Activated T-helper 2 cell treated with anti-CD3 and anti-CD28 coated beads, Interferon-gamma antibody, Interleukin-2, Interleukin-4, amounts not matched to agents 10 μg/mL and 5 μg/mL and 100 μg/mL, durations not matched to agents 14 hours and 24 hours and 36 hours (primary cell): ENCODE data around the gene DSEL. TPM values are rescaled to one million over a fixed set of nuclear protein-coding genes. Genes with fewer than 3 reads are reported as not detected.
A peak's percentile ranks its signal among the peaks of the same experiment; 100 is the strongest.

Experiments used
- DNase-seq: peaks from one replicate; pipeline ENCODE4 v3.0.0; 2021; ENCODE audit warnings: low spot score
- H3K27ac Mint-ChIP-seq: one replicate; pipeline ENCODE4 v1.8.0; 2021; ENCODE audit warnings: mixed read lengths
- H3K27me3 Mint-ChIP-seq: one replicate; pipeline ENCODE4 v1.8.0; 2021; ENCODE audit warnings: low read depth, mixed read lengths
- H3K36me3 Mint-ChIP-seq: one replicate; pipeline ENCODE4 v1.8.0; 2021; ENCODE audit warnings: low read depth, mixed read lengths
- H3K4me1 Mint-ChIP-seq: one replicate; pipeline ENCODE4 v1.8.0; 2021; ENCODE audit warnings: low read depth, mixed read lengths
- H3K4me3 Mint-ChIP-seq: one replicate; pipeline ENCODE4 v1.8.0; 2021; ENCODE audit warnings: low read depth, mild to moderate bottlenecking, moderate library complexity, mixed read lengths
- H3K9me3 Mint-ChIP-seq: one replicate; pipeline ENCODE4 v1.8.0; 2021; ENCODE audit warnings: mixed read lengths
- intact Hi-C: fragments of 100-400 bp; cut with micrococcal nuclease; formaldehyde crosslinking; loops from one replicate; pipeline ENCODE4 v1.15.1; 2023
- total RNA-seq: library from RNA; stranded (reverse); gene quantifications from 2 replicates; pipeline ENCODE4 v1.2.3, GENCODE V29; 2022

Gene DSEL
- total RNA-seq, 1 donor from 2014 or later, result 0.05 TPM

DNA sequence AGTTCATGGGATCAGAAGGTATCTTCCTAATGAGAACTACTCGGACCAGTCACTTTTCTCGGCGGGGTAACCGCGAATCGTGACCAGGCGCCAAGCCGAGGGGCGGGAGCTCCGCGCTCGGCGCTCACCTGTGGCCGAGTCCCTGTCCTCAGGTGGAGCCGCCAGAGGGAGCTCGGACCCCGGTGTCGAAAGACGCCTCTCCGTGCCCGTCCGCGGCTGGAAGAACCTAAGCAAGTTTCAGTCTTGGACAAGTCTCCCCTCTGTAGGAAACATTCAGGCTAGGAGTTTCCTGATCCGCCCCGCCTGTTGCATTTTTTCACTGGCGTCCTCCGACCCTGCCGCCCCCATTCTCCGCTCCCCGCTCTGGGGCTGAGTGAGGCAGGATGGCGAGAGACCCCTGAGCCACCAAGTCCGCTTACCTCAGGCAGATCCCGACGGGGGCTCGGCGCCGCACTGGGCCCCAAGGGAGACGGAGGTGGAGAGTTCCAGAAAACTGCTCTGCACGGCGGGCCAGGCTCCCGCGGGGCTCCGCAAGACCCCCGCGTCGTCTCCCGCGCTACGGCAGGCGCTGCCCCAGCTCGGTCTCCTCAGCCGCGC is 480 bp downstream of the DSEL start:
- DNase-seq, result peak; percentile 33
- Mint-ChIP-seq H3K27ac (no peak overlapping the region), H3K4me1 (peaks cover 13% of the 10 kb centered on the region), H3K9me3 (no peaks in the 10 kb centered on the region), H3K4me3 (peak overlapping the region; percentile 87), H3K36me3 (no peaks in the 10 kb centered on the region), H3K27me3 (peaks cover 47% of the 10 kb centered on the region)
- intact Hi-C loops, result no loop called here

DNA sequence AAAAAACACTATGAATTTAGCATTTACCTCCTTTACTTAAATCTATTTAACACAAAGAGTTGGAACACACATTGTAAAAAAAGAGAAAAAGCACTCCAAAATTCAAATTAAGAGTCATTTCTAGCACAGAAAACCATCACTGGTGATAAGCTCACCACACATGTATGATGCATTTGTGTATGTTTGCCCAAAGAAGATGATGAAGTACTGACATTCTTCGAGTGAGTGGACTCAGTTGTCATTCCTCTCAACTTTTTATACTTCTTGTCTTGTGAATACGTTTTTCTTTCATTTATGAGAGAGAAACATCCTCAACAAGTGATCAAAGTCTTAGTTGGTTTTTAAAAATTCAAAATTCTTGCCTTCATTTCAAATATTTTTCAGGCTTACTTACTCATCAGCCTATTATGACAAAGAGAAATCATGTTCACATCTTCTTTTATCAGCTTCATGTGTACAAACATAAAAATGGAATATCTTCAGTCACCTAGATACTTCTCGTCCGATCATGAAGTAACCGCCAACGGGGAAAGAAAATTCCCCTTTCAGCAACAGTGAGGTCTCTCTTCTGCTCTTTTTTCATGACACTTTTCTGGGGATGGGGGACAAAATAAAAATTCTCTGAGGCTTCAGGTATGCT is 1.5 kb downstream of the DSEL start:
- intact Hi-C loops, result no loop called here
- peak overlapping the region; percentile 81 for H3K4me3 Mint-ChIP-seq
- H3K9me3 Mint-ChIP-seq, result no peaks in the 10 kb centered on the region
- H3K27me3 Mint-ChIP-seq, result peaks cover 47% of the 10 kb centered on the region
- no peaks in the 10 kb centered on the region for H3K36me3 Mint-ChIP-seq
- peaks cover 13% of the 10 kb centered on the region for H3K4me1 Mint-ChIP-seq
- DNase-seq, result no peak
- no peak overlapping the region for H3K27ac Mint-ChIP-seq

DNA sequence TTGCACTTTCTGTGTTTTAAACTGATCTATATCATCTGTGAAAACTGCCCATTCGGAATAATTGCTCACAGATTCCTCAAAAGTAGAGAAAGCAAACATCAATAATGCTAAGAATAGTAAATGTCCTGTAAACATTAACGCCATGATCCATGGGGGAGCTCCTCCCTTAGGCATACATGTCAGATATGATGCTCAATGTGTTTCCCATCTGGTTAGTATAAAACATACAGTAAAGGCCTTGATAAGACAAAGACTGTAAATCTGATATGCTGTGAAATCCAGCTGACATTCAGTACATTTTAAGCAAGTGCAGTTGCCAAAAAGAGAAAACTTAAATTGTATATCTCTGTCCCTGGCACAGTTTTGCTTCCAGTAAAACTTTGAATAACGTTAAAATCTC is 2.1 kb downstream of the DSEL start:
- Mint-ChIP-seq H3K27ac (no peak overlapping the region), H3K36me3 (no peaks in the 10 kb centered on the region), H3K9me3 (no peaks in the 10 kb centered on the region), H3K4me1 (peaks cover 13% of the 10 kb centered on the region), H3K27me3 (peaks cover 44% of the 10 kb centered on the region), H3K4me3 (no peak overlapping the region)
- no peak for DNase-seq
- intact Hi-C loops, result no loop called here

DNA sequence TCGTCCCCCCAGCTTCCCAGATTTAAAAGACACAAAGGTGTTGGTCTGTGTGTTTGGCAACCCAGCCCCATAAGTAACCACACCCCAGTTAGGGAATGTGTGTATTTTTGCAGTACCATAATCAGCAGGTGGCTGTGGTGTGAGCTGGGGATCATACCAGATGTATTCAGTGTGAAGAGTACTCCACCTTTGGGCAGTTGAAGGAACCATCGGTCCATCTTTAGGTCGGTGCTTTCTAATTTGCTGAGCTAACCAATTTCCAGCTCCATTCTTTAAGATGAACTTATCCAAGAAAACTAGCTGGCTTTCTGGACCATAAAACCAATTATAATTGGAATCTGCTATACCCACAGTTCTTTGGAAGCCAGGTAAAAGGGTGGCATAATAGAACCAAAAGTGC is 3.2 kb downstream of the DSEL start:
- Mint-ChIP-seq H3K27me3 (peaks cover 35% of the 10 kb centered on the region), H3K36me3 (no peaks in the 10 kb centered on the region), H3K4me1 (peaks cover 13% of the 10 kb centered on the region), H3K27ac (no peak overlapping the region), H3K9me3 (no peaks in the 10 kb centered on the region), H3K4me3 (no peak overlapping the region)
- intact Hi-C loops, result no loop called here
- no peak for DNase-seq

DNA sequence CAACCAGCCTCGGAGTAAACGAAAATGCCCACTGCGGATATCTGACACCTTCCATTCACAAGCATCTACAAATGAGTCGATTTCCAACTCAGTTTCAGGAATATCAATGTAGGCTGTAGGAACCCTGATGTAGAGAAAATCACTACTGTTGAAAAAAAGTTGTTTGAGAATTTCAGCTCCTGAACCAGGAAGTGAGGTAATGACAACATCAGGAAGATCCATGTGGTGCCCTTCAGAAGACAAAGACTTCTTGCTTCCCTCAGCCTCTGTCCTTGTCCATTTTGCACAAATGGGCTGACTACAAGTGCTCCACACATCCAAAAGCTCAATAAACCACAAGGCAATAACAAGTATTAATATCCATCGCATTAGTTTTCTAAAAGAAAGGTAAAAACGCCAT is 4.7 kb downstream of the DSEL start:
- no peaks in the 10 kb centered on the region for H3K9me3 Mint-ChIP-seq
- H3K4me1 Mint-ChIP-seq, result peaks cover 5% of the 10 kb centered on the region
- peaks cover 25% of the 10 kb centered on the region for H3K27me3 Mint-ChIP-seq
- H3K36me3 Mint-ChIP-seq, result no peaks in the 10 kb centered on the region
- intact Hi-C loops, result no loop called here
- H3K27ac Mint-ChIP-seq, result no peak overlapping the region
- no peak overlapping the region for H3K4me3 Mint-ChIP-seq
- no peak for DNase-seq

DNA sequence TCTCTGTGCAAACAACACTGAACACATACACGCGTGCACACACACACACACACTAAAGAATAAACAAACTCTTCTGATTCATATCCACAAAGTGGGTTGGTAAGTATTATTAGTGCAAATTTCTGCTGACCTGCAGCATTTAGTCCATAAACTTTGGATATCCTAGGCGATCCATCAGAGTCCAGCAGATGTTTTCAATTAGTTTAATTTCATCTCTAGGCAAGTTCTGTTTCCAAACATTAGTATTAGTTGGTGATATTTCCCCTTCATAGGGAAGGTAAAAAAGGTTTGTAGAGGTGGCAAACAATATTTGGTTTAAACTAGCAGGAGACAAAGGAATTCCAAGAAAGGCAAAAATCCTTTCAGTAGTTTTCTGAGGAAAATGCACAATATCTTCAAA is 5.7 kb downstream of the DSEL start:
- intact Hi-C loops, result no loop called here
- peaks cover 22% of the 10 kb centered on the region for H3K27me3 Mint-ChIP-seq

DNA sequence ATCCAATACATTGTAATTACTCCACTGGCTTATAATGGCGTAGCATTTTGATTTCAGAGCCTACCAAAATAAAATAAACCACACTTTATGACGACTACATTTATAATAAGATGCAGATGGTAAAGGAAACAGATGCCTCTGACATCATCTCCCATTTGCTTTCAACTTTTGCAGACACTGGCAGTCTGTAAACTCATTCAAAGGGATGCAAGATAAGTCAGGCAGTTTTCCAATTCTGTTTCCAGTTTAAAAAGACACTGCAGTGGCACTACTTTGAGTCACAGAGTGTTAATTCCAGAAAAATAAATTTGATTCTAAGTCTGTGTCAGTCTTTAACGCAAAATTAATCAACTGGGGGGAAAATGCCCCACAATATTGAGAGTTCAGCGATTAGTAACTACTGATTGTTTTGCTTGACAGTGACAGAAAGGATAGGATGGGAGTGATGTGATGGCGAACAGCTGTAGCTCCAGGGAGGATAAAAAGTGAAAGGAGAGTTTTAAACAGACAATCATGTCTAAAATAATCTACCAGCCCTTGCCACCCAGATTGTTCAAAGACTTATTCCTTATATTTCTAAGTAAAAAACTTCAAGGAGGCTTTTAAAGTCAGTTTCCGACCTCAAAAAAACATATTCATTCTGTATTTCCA is 6.7 kb downstream of the DSEL start:
- Mint-ChIP-seq H3K4me3 (no peak overlapping the region), H3K27ac (no peak overlapping the region), H3K9me3 (no peaks in the 10 kb centered on the region), H3K27me3 (peaks cover 12% of the 10 kb centered on the region), H3K36me3 (no peaks in the 10 kb centered on the region), H3K4me1 (no peaks in the 10 kb centered on the region)
- DNase-seq, result no peak
- intact Hi-C loops, result no loop called here

More for the DNA sequence above, 5.7 kb downstream of the DSEL start:
- no peak overlapping the region for H3K27ac Mint-ChIP-seq
- no peak overlapping the region for H3K4me3 Mint-ChIP-seq
- H3K9me3 Mint-ChIP-seq, result no peaks in the 10 kb centered on the region
- peaks cover 3% of the 10 kb centered on the region for H3K4me1 Mint-ChIP-seq
- H3K36me3 Mint-ChIP-seq, result no peaks in the 10 kb centered on the region
- DNase-seq, result no peak

DNA sequence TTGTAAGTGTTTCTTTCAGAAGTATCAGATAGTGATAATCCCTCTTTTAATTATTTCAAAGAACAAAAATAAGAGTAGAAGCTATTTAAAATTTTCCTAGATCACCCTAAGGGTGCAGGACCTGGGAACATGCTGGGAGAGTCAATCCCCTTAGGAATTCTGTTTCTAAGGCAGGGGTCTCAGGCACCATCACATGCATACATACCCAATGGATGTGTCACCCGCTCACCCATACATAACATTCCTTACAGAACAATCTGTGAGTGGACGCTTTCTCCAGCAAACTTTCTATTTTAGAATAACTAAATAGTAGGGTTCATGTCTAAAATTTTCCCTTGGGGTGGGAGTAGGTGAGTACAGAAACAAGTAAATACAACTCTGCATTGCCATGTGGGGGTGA is 8.4 kb downstream of the DSEL start:
- intact Hi-C loops, result no loop called here
- no peak overlapping the region for H3K27ac Mint-ChIP-seq

DNA sequence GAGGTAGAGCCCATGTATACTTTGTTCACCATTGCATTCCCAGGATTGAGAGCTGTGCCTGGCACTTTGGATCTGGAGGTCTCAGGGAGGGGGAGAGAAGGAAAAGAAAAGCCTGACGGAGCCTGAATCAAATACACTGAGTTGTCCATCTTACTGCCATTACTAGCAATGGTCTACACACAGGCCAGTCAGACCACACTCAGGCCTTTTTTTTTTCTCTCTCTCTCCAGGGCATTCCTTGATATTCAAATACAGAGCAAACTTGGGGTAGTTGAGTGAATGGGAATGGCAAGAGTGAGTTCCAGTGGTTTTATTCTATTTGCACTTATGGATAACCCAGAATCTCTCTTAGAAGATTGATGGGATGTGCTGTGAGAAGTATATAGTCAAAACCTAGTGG is 11.8 kb downstream of the DSEL start:
- Mint-ChIP-seq H3K27ac (no peak overlapping the region), H3K4me3 (no peak overlapping the region), H3K27me3 (no peaks in the 10 kb centered on the region), H3K4me1 (no peaks in the 10 kb centered on the region), H3K36me3 (no peaks in the 10 kb centered on the region), H3K9me3 (no peaks in the 10 kb centered on the region)
- no peak for DNase-seq
- intact Hi-C loops, result no loop called here

More for the DNA sequence above, 8.4 kb downstream of the DSEL start:
- no peak overlapping the region for H3K4me3 Mint-ChIP-seq
- no peaks in the 10 kb centered on the region for H3K4me1 Mint-ChIP-seq
- no peaks in the 10 kb centered on the region for H3K36me3 Mint-ChIP-seq
- no peaks in the 10 kb centered on the region for H3K9me3 Mint-ChIP-seq
- no peak for DNase-seq
- H3K27me3 Mint-ChIP-seq, result peaks cover 2% of the 10 kb centered on the region

DNA sequence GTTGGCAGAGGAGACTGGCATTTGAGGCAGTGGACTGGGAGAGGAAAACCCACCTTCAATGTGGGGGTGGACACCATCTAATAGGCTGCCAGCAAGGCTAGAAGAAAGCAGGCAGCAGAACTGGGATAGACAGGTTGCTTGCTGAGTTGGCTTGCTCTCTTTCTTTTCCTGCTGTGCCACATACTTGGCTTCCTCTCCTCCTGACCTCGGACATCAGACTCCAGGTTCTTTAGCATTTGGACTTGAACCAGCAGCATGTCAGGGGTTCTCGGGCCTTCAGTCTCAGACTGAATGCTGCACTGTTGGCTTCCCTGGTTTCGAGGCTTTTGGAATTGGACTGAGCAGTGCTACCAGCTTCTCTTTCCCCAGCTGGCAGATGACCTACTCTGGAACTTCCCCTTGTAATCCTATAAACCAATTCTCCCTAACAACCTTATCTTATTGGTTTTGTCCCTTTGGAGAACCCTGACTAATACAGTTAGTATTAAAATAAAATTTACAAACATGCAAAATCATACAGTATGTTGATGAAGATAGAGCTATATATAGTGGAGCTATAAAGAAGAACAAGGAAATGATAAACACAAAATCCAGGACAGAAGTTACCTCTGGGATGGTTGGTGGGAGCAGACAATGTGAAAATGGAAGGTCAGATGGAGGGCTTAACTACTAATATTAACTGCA is 15.9 kb downstream of the DSEL start:
- Mint-ChIP-seq H3K27ac (no peak overlapping the region), H3K9me3 (no peaks in the 10 kb centered on the region), H3K4me3 (no peak overlapping the region), H3K36me3 (no peaks in the 10 kb centered on the region), H3K4me1 (no peaks in the 10 kb centered on the region), H3K27me3 (no peaks in the 10 kb centered on the region)
- intact Hi-C loops, result no loop called here
- DNase-seq, result no peak

DNA sequence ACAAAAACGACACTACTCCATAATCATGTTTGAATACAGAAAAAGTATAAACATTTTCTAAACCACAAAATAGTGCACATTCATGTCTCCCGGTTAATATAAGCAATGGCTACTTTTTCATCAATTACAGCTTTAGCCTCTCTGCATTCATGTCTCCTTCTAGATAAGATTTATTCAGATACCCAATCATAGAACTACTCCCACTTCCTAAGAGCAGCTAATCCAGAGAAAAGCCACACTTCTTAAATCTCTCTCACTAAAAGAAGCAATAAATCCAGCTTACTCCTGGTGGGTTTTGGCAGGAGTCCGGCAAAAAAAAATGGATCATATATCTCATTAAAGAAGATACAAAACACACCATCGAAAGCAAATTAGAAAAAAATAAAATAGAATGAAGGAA is 20.1 kb downstream of the DSEL start:
- Mint-ChIP-seq H3K36me3 (no peaks in the 10 kb centered on the region), H3K4me1 (no peaks in the 10 kb centered on the region), H3K9me3 (no peaks in the 10 kb centered on the region), H3K4me3 (no peak overlapping the region), H3K27ac (no peak overlapping the region), H3K27me3 (no peaks in the 10 kb centered on the region)
- intact Hi-C loops, result no loop called here
- DNase-seq, result no peak

DNA sequence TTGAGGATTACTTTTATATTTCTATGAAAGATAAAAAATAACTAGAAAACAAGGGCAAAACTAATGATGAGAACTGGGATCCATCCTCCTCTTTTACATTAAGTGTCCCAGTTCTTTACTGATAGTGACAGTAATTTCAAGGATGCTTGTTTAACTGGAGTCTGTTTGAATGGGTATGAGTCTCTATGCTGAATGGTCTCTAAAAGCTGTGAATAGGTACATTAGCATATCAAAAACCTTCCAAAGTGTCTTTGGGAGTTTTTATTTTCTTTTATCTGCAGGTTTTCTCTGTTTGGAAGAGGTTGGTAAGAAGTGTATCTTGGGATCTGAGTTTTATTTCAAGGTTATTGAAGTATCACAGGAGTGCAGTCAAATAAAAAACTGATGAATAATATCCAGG is 30.0 kb downstream of the DSEL start:
- Mint-ChIP-seq H3K4me1 (no peaks in the 10 kb centered on the region), H3K9me3 (no peaks in the 10 kb centered on the region), H3K36me3 (no peaks in the 10 kb centered on the region), H3K27ac (no peak overlapping the region), H3K4me3 (no peak overlapping the region), H3K27me3 (peaks cover 2% of the 10 kb centered on the region)
- no peak for DNase-seq
- intact Hi-C loops, result no loop called here

DNA sequence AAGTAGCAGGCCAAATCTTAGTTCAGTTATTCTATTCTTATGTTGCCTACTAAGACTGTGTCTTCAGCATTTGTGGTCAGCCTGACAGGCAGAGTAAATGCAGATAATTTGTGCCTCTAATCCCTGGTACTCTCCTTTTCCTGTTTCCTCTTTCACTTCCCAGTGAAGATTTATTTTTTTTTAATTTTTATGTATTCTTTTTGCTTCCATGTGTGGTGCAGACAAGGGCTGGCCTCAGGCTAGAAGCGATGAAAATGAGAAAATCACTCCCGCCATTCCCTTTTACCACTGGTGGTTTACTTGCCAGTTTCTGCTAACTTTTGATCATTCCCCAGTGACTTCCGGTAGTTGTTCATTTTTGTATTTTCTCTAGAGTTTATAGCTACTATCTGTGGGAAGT is 30.9 kb downstream of the DSEL start:
- no peak for DNase-seq
- intact Hi-C loops, result no loop called here

More for the DNA sequence above, 30.9 kb downstream of the DSEL start:
- no peak overlapping the region for H3K27ac Mint-ChIP-seq
- H3K36me3 Mint-ChIP-seq, result no peaks in the 10 kb centered on the region
- no peaks in the 10 kb centered on the region for H3K4me1 Mint-ChIP-seq
- H3K9me3 Mint-ChIP-seq, result no peaks in the 10 kb centered on the region
- H3K4me3 Mint-ChIP-seq, result no peak overlapping the region
- H3K27me3 Mint-ChIP-seq, result peaks cover 2% of the 10 kb centered on the region
